ENCODE results near the gene USH2A.

The USH2A gene

DNA sequence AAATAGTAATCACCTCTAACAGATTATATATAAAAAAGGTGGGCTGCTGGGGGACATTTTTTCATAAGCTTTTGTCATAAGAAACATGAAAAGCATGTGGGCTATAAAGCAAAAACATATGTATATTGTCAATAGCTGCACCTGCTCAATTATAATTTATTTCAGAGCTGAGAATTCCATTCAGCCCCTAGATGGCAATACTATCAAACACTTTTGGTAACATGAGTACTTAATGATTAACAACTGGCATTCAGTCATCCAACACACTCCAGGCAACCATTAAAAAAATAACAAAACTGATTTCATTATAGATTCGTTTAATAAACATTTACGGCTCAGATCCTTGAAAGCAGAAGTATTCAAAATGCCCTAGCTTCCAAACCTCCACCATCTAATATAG lies 741.0 kb downstream of the USH2A start:
- TF ChIP-seq EZH2phosphoT487 (conservative IDR thresholded peaks at IDR 0.05; ENCODE audit: low read length) = no peak
- TF ChIP-seq, protein P1, sequence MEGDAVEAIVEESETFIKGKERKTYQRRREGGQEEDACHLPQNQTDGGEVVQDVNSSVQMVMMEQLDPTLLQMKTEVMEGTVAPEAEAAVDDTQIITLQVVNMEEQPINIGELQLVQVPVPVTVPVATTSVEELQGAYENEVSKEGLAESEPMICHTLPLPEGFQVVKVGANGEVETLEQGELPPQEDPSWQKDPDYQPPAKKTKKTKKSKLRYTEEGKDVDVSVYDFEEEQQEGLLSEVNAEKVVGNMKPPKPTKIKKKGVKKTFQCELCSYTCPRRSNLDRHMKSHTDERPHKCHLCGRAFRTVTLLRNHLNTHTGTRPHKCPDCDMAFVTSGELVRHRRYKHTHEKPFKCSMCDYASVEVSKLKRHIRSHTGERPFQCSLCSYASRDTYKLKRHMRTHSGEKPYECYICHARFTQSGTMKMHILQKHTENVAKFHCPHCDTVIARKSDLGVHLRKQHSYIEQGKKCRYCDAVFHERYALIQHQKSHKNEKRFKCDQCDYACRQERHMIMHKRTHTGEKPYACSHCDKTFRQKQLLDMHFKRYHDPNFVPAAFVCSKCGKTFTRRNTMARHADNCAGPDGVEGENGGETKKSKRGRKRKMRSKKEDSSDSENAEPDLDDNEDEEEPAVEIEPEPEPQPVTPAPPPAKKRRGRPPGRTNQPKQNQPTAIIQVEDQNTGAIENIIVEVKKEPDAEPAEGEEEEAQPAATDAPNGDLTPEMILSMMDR (IDR thresholded peaks at IDR 0.05; ENCODE audit: insufficient read depth, low read length, poor library complexity, severe bottlenecking) = no peak
- no peaks in the 10 kb centered on the region for H3F3A ChIP-seq (ENCODE audit: insufficient read depth)
- H3K9me2 ChIP-seq (replicated peaks; ENCODE audit: insufficient read depth, low read length) = no peaks in the 10 kb centered on the region
- no peak overlapping the region for H3K27ac ChIP-seq (ENCODE audit: low read depth, low read length)
- no peak overlapping the region for H3K4me3 ChIP-seq (ENCODE audit: insufficient read depth, low read length, poor library complexity, severe bottlenecking)
- no peaks in the 10 kb centered on the region for H3K36me3 ChIP-seq (ENCODE audit: low read length)
- H4K20me1 ChIP-seq (ENCODE audit: low read depth, low read length) = no peaks in the 10 kb centered on the region
- no peaks in the 10 kb centered on the region for H3K9me3 ChIP-seq (ENCODE audit: insufficient read depth, low read length)
- no peak overlapping the region for H3K9ac ChIP-seq (ENCODE audit: low read length)
- H2AFZ ChIP-seq (ENCODE audit: low read depth, low read length, severe bottlenecking) = no peak overlapping the region
- no peak overlapping the region for H3K4me2 ChIP-seq (ENCODE audit: low read depth, low read length, poor library complexity, severe bottlenecking)
- H3K27me3 ChIP-seq (ENCODE audit: low read length) = no peaks in the 10 kb centered on the region
- no peaks in the 10 kb centered on the region for H3K79me2 ChIP-seq (ENCODE audit: insufficient read depth, low read length)

DNA sequence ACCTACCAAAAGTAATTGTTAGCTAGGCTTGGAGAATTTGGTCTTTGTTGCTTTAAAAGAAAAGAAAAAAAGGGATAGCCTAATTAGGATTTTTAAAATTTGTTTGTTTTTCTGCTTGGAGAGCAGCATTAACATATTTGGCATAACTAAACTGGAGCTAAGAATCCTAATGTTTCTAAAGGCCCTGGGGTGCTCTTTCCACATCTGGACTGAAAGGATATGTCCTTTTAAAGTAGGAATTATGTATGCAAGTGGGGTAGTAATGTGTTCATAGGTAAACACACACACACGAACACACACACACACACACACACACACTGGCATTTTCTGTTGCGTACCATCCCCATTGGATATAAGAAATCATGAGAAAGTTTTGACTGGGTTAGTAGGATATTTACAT lies 742.2 kb downstream of the USH2A start:
- H3K27ac ChIP-seq (ENCODE audit: low read depth, low read length) = no peak overlapping the region
- H3K4me3 ChIP-seq (ENCODE audit: insufficient read depth, low read length, poor library complexity, severe bottlenecking) = no peak overlapping the region
- no peaks in the 10 kb centered on the region for H3K9me2 ChIP-seq (replicated peaks; ENCODE audit: insufficient read depth, low read length)
- no peak overlapping the region for H3K4me2 ChIP-seq (ENCODE audit: low read depth, low read length, poor library complexity, severe bottlenecking)
- no peaks in the 10 kb centered on the region for H4K20me1 ChIP-seq (ENCODE audit: low read depth, low read length)
- H3K27me3 ChIP-seq (ENCODE audit: low read length) = no peaks in the 10 kb centered on the region
- H3K79me2 ChIP-seq (ENCODE audit: insufficient read depth, low read length) = no peaks in the 10 kb centered on the region
- no peak overlapping the region for H2AFZ ChIP-seq (ENCODE audit: low read depth, low read length, severe bottlenecking)
- no peak for TF ChIP-seq EZH2phosphoT487 (conservative IDR thresholded peaks at IDR 0.05; ENCODE audit: low read length)
- TF ChIP-seq, protein P1 (IDR thresholded peaks at IDR 0.05; ENCODE audit: insufficient read depth, low read length, poor library complexity, severe bottlenecking) = no peak
- no peaks in the 10 kb centered on the region for H3K36me3 ChIP-seq (ENCODE audit: low read length)
- H3K9ac ChIP-seq (ENCODE audit: low read length) = no peak overlapping the region
- no peaks in the 10 kb centered on the region for H3K9me3 ChIP-seq (ENCODE audit: insufficient read depth, low read length)
- no peaks in the 10 kb centered on the region for H3F3A ChIP-seq (ENCODE audit: insufficient read depth)

DNA sequence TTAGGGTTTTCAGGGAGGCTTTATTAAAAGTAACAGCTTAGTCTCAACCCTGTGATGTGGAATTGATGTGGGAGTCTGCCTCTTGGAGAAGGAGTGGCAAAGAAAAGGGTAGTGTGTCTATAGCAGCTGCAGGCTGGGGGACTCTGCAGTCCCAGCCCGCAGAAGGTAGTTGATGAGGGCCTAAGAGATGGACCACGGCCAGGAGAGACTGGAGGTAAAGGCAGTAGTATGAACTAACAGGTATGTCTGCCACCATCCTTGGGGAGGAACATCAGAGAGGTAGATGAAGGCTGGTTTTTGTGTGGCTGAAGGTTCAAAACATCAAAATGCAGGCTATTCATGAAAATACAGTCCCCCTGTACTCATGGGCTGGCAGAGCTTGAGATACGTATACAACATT lies 744.0 kb downstream of the USH2A start:
- no peak overlapping the region for H2AFZ ChIP-seq (ENCODE audit: low read depth, low read length, severe bottlenecking)
- H3K4me3 ChIP-seq (ENCODE audit: insufficient read depth, low read length, poor library complexity, severe bottlenecking) = no peak overlapping the region
- H3K79me2 ChIP-seq (ENCODE audit: insufficient read depth, low read length) = no peaks in the 10 kb centered on the region
- H3K36me3 ChIP-seq (ENCODE audit: low read length) = no peaks in the 10 kb centered on the region
- no peaks in the 10 kb centered on the region for H3K27me3 ChIP-seq (ENCODE audit: low read length)
- no peaks in the 10 kb centered on the region for H3K9me2 ChIP-seq (replicated peaks; ENCODE audit: insufficient read depth, low read length)
- no peaks in the 10 kb centered on the region for H3F3A ChIP-seq (ENCODE audit: insufficient read depth)
- H3K27ac ChIP-seq (ENCODE audit: low read depth, low read length) = no peak overlapping the region
- H3K4me2 ChIP-seq (ENCODE audit: low read depth, low read length, poor library complexity, severe bottlenecking) = no peak overlapping the region
- no peak for TF ChIP-seq EZH2phosphoT487 (conservative IDR thresholded peaks at IDR 0.05; ENCODE audit: low read length)
- TF ChIP-seq, protein P1 (IDR thresholded peaks at IDR 0.05; ENCODE audit: insufficient read depth, low read length, poor library complexity, severe bottlenecking) = no peak
- H3K9ac ChIP-seq (ENCODE audit: low read length) = no peak overlapping the region
- no peaks in the 10 kb centered on the region for H4K20me1 ChIP-seq (ENCODE audit: low read depth, low read length)
- no peaks in the 10 kb centered on the region for H3K9me3 ChIP-seq (ENCODE audit: insufficient read depth, low read length)

Data from SU-DHL-6 (cell line).